ENCODE measurements around the gene ZHX3. TPM values are rescaled to one million over a fixed set of nuclear protein-coding genes. Genes with fewer than 3 reads are reported as not detected.

Gene ZHX3
- polyA plus RNA-seq, 1 experiment = 24.1 TPM

DNA sequence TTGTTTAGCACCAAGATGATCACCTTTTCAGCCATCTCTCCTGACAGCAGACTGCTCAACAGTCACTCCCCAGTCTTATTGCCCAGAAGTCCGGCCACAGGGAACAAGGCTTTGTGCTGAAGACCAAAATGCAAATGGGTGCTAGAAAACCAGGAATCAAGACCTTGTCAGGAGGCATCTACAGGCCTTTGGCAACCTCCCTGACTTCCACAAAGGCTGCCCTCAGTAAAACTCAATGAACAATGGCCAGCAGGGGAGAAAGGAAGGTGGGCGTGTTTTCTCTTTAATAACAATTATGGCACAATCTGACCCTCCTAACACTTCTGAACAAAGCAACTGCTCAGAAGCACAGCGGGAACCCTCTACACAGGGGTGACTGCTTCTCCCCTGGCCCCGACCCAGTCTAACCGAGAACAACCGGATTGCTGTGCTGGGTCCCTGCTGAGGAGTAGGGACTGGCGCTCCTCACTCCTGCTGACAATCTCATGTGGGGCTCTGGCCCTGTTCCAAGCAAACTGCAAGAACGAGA is 138.6 kb downstream of the ZHX3 start:
- Histone ChIP-seq H3K27me3 (ENCODE audit: control insufficient read depth, insufficient read depth, low read length) (no peaks in the 10 kb centered on the region), H3K27ac (ENCODE audit: low read depth, low read length) (no peak overlapping the region), H3K9me3 (ENCODE audit: control insufficient read depth, insufficient read depth, low read length) (no peaks in the 10 kb centered on the region), H3K4me3 (ENCODE audit: low read depth, low read length) (no peak overlapping the region)
- DNase-seq (ENCODE audit: low read depth, low spot score) = no peak
- ChIA-PET CTCF (interaction anchor here (0.6 to 3.7 kb wide), 3 partner anchors 44 to 54 kb away, joined by 3 to 13 read pairs (median 3); no protein-coding TSS in a partner anchor), POLR2A (interaction anchor here (0.7 kb wide), 1 partner anchor 137 kb away, joined by 4 read pairs; no protein-coding TSS in a partner anchor)
- TF ChIP-seq, protein P1, sequence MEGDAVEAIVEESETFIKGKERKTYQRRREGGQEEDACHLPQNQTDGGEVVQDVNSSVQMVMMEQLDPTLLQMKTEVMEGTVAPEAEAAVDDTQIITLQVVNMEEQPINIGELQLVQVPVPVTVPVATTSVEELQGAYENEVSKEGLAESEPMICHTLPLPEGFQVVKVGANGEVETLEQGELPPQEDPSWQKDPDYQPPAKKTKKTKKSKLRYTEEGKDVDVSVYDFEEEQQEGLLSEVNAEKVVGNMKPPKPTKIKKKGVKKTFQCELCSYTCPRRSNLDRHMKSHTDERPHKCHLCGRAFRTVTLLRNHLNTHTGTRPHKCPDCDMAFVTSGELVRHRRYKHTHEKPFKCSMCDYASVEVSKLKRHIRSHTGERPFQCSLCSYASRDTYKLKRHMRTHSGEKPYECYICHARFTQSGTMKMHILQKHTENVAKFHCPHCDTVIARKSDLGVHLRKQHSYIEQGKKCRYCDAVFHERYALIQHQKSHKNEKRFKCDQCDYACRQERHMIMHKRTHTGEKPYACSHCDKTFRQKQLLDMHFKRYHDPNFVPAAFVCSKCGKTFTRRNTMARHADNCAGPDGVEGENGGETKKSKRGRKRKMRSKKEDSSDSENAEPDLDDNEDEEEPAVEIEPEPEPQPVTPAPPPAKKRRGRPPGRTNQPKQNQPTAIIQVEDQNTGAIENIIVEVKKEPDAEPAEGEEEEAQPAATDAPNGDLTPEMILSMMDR (IDR thresholded peaks at IDR 0.05; ENCODE audit: low read depth, low read length) = no peak

DNA sequence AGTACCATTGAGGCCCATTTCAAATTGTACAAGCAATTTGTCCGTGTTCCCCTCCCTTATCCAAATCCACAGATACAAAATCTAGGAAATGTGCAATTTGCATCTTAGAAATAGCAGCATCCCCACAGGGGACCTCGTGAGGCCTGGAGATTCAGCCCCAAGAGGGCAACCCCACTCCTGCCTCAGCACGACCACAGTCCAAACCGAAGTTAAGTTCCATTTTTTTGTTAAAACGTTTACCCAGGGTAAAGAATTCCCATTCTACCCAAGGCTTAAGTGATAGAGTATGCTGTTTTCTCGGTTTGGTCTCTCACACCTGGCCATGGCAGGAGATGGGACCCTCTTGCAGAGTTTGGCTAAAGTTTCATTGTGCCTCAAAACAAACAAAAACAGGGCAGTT is 139.0 kb downstream of the ZHX3 start:
- ChIA-PET CTCF (interaction anchor here (1.5 to 7.3 kb wide), 2 partner anchors 54 to 161 kb away, joined by 5 to 170 read pairs; partner anchors contain the start of gene LPIN3), POLR2A (no interaction called here)
- H3K27ac ChIP-seq (ENCODE audit: low read depth, low read length) = no peak overlapping the region

DNA sequence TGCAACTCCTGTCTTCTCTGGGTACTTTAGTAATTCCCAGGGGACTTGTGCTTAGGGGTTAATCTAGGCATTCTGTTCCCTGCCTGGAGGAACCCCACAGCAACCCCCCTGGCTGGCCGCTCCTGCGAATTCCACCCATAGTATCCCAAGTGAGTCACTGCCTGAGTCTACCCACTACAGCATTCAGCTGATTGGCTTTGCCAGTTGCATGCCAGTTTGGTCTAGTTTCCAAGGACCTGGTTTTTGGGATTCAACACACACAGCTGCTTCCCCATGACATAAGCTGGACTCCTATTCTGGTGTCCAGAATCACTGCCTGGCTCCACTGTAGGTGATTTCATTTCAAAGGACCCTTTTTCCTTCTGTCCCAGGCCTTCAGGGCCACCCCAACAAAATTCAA is 139.9 kb downstream of the ZHX3 start:
- no peaks in the 10 kb centered on the region for H3K9me3 ChIP-seq (ENCODE audit: control insufficient read depth, insufficient read depth, low read length)
- H3K27ac ChIP-seq (ENCODE audit: low read depth, low read length) = peak overlapping the region; percentile 81
- POLR2A ChIA-PET = interaction anchor here (0.5 to 0.9 kb wide), 2 partner anchors 41 to 45 kb away, joined by 3 read pairs; no protein-coding TSS in a partner anchor
- no peak overlapping the region for H3K4me3 ChIP-seq (ENCODE audit: low read depth, low read length)
- TF ChIP-seq, protein P1 (IDR thresholded peaks at IDR 0.05; ENCODE audit: low read depth, low read length) = no peak
- DNase-seq (ENCODE audit: low read depth, low spot score) = peak; percentile 64
- no peaks in the 10 kb centered on the region for H3K27me3 ChIP-seq (ENCODE audit: control insufficient read depth, insufficient read depth, low read length)
- CTCF ChIA-PET = interaction anchor here (1.5 to 7.3 kb wide), 4 partner anchors 55 to 234 kb away, joined by 5 to 170 read pairs (median 6); partner anchors contain the start of gene LPIN3

More for the DNA sequence above, 139.0 kb downstream of the ZHX3 start:
- Histone ChIP-seq H3K4me3 (ENCODE audit: low read depth, low read length) (no peak overlapping the region), H3K9me3 (ENCODE audit: control insufficient read depth, insufficient read depth, low read length) (no peaks in the 10 kb centered on the region), H3K27me3 (ENCODE audit: control insufficient read depth, insufficient read depth, low read length) (no peaks in the 10 kb centered on the region)
- DNase-seq (ENCODE audit: low read depth, low spot score) = no peak
- TF ChIP-seq, protein P1 (IDR thresholded peaks at IDR 0.05; ENCODE audit: low read depth, low read length) = no peak

DNA sequence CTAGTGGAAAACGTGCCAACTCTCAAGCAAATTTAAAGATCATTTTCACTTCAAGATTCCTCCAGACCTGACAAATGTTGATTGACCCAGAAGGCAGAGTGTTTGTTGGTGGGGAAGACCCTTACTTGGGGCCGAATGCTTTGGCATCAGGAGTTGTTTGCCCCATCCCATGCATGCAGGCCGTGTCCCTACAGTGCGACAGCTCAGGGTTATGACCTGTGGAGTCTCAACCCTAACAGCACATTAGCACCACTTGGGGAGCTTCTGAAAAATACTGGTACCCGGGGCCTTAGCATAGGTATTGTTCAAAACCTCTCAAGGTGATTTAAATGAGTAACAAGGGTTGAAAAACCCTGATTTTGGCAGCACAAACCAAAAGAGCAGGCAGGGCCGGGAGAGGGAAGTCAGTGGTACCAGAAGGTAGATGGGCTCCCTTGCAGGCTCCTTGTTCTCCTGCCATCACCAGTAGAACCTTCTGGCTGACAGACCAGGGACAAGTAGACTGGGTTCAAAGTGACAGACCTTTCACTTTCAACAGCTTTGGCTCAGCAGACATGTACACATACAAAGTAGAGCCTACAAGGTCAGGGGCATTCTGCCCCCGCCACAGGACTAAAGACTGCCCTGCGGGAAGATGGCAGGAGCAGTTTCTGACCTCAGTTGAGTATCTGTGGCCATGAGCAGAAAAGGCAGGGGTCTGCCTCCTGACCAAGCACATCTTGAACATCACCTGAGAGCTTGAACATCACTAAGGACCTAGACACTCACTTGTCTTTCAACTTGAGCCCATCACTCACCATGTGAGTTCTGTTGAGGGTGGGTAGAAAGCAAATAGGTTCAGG is 140.6 kb downstream of the ZHX3 start:
- no peak for DNase-seq (ENCODE audit: low read depth, low spot score)

More for the DNA sequence above, 140.6 kb downstream of the ZHX3 start:
- ChIA-PET CTCF (interaction anchor here (1.0 to 7.3 kb wide), 6 partner anchors 56 to 234 kb away, joined by 3 to 170 read pairs (median 5); partner anchors contain the start of gene LPIN3), POLR2A (interaction anchor here (0.5 to 0.9 kb wide), 2 partner anchors 41 to 46 kb away, joined by 3 read pairs; no protein-coding TSS in a partner anchor)
- Histone ChIP-seq H3K27ac (ENCODE audit: low read depth, low read length) (peak overlapping the region; percentile 75), H3K9me3 (ENCODE audit: control insufficient read depth, insufficient read depth, low read length) (no peaks in the 10 kb centered on the region), H3K27me3 (ENCODE audit: control insufficient read depth, insufficient read depth, low read length) (no peaks in the 10 kb centered on the region), H3K4me3 (ENCODE audit: low read depth, low read length) (no peak overlapping the region)
- TF ChIP-seq, protein P1 (IDR thresholded peaks at IDR 0.05; ENCODE audit: low read depth, low read length) = no peak

Data from AG04450 (cell line).